Measurements from ENCODE around the gene NLGN1. TPM values are rescaled to one million over a fixed set of nuclear protein-coding genes. Genes with fewer than 3 reads are reported as not detected.
A peak's percentile ranks its signal among the peaks of the same experiment; 100 is the strongest.

Gene NLGN1
- total RNA-seq, 4 donors from 2014 or later: 12.9 to 20.9 (median 18.0) TPM

- Histone ChIP-seq H3K27me3 (no peaks in the 10 kb centered on the region), H3K36me3 (no peaks in the 10 kb centered on the region), H3K9me3 (no peaks in the 10 kb centered on the region), H3K4me3 (no peak overlapping the region), H3K27ac (replicated peaks in 1 of 4) (no peak overlapping the region), H3K4me1 (no peaks in the 10 kb centered on the region)
- DNase-seq (ENCODE audit: extremely low spot score): no peak
- 72% methylated on average over 4 of the region's 4 CpGs for whole genome bisulfite sequencing
- intact Hi-C loops (cut with DNase I): no loop called here
- TF ChIP-seq CTCF (IDR thresholded peaks at IDR 0.05): no peak
- TF ChIP-seq POLR2A (IDR thresholded peaks at IDR 0.05; ENCODE audit: low read depth): no peak
- no peak for TF ChIP-seq POLR2AphosphoS5 (IDR thresholded peaks at IDR 0.05)
- TF ChIP-seq EP300 (IDR thresholded peaks at IDR 0.05): no peak
These were observed 334.7 kb downstream of the NLGN1 start for GRCh38 chr3:173732237-173732636.

DNA sequence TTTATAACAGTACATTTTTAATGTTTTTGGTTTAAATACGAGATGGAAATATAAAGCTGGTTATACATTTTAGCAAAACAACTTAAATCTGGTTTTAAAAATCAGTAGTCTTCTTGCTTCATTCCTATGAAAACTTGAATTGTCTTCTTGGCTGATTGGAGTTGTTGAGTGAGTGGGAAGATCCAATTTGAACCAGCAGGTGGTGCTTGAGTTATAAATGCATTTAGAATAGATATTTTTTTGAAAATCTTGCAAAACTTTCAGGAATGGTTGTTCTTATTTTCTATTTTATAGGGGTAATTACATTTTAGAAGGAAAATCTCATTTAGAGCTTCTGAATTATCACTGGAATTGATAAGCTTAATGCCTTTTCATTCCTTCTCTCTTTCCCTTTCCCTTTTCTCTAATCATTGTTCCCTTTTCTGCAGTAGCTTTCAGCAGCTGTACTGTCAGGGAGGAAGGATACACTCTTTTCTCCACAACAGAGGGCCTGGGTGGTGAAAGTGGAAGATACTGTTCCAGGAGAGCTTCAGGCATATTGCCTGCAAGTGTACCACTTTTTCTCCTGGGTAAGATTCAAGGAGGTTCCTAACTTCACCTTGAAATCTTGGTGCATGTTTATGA lies 335.6 kb downstream of the NLGN1 start:
- Histone ChIP-seq H3K27ac (replicated peaks in 1 of 4) (no peak overlapping the region), H3K4me1 (no peaks in the 10 kb centered on the region), H3K27me3 (no peaks in the 10 kb centered on the region), H3K4me3 (no peak overlapping the region), H3K9me3 (no peaks in the 10 kb centered on the region), H3K36me3 (no peaks in the 10 kb centered on the region)
- WGBS: 89% methylated on average over 1 of the region's 1 CpG
- TF ChIP-seq CTCF (IDR thresholded peaks at IDR 0.05): peak; percentile 12 to 43 (median 33)
- no peak for TF ChIP-seq EP300 (IDR thresholded peaks at IDR 0.05)
- intact Hi-C loops (cut with DNase I): no loop called here
- DNase-seq (ENCODE audit: extremely low spot score): no peak

- Histone ChIP-seq H3K4me1 (no peaks in the 10 kb centered on the region), H3K36me3 (no peaks in the 10 kb centered on the region), H3K9me3 (no peaks in the 10 kb centered on the region), H3K27me3 (no peaks in the 10 kb centered on the region), H3K4me3 (no peak overlapping the region), H3K27ac (replicated peaks in 1 of 4) (no peak overlapping the region)
- intact Hi-C loops (cut with DNase I): no loop called here
- WGBS: 89% methylated on average over 1 of the region's 1 CpG
- DNase-seq (ENCODE audit: extremely low spot score): no peak
- TF ChIP-seq POLR2A (IDR thresholded peaks at IDR 0.05; ENCODE audit: low read depth) (no peak), EP300 (IDR thresholded peaks at IDR 0.05) (no peak), POLR2AphosphoS5 (IDR thresholded peaks at IDR 0.05) (no peak), CTCF (IDR thresholded peaks at IDR 0.05) (no peak)
These were observed 336.9 kb downstream of the NLGN1 start for GRCh38 chr3:173734473-173734872.

DNA sequence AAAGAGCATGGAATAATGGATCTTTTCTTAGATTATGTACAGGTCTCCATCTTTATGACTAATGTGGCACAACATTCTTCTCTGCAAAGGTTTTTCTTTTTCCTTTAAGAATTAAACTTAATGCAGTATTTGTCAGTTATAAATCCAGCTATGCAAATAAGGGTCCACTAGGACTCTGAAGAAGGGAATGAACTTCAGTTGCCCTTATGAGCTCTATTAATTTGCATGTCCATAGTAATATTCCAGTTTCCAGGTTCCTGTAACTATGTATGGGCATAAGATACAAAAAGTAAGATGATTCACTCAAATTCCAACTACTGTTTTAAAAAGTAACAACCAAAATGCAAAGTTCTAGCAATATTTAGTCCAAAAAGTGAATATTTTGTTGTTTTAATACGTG lies 337.4 kb downstream of the NLGN1 start:
- intact Hi-C loops (cut with DNase I): no loop called here

More for the DNA sequence above, 337.4 kb downstream of the NLGN1 start:
- TF ChIP-seq CTCF (IDR thresholded peaks at IDR 0.05): no peak
- TF ChIP-seq EP300 (IDR thresholded peaks at IDR 0.05): no peak
- no peak for TF ChIP-seq POLR2A (IDR thresholded peaks at IDR 0.05; ENCODE audit: low read depth)
- no peak for TF ChIP-seq POLR2AphosphoS5 (IDR thresholded peaks at IDR 0.05)
- Histone ChIP-seq H3K4me1 (no peaks in the 10 kb centered on the region), H3K27me3 (no peaks in the 10 kb centered on the region), H3K36me3 (no peaks in the 10 kb centered on the region), H3K9me3 (no peaks in the 10 kb centered on the region), H3K4me3 (no peak overlapping the region), H3K27ac (replicated peaks in 1 of 4) (no peak overlapping the region)
- DNase-seq (ENCODE audit: extremely low spot score): no peak
- 73% methylated on average over 1 of the region's 1 CpG for WGBS
